Activated naive CD4-positive, alpha-beta T cell (primary cell): ENCODE measurements around the gene FRY.
"Not testable (repeated sequence)": the region's sequence is repeated elsewhere in the genome, so short reads cannot be mapped to it uniquely, and the experiment has no call there.

Experiments used
- DNase-seq, 4 experiments: peaks; one replicate each; lab custom pipeline; 2025; lab: John Stamatoyannopoulos, UW

Gene FRY

GRCh38 chr13:32031025-32031814 is at the start of gene FRY:
Gene FRY, plus strand, starts transcription at chr13:32031774. Its CDS starts 22 bp downstream, at chr13:32031796.
- peak in 3 of 4 experiments; percentile 4 to 39 (median 4) for DNase-seq

GRCh38 chr13:31982124-31982523 is 49.5 kb upstream of the FRY start:
- DNase-seq = no peak

- no peak for DNase-seq
Measured at GRCh38 chr13:31982540-31982939, 49.0 kb upstream of the FRY start.

DNA sequence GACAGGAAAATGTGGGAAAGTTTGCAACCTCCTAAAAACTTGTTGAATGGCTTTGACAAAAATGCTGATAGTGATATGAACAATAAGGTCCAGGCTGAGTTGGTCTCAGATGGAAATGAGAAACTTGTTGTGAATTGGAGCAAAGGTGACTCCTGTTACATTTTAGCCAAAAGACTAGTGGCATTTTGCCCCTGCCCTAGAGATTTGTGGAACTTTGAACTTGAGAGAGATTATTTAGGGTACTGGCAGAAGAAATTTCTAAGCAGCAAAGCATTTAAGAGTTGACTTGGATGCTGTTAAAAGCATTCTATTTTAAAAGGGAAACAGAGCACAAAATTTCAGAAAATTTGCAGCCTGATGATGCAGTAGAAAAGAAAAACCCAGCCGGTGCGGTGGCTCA is 47.9 kb upstream of the FRY start:
- not testable (repeated sequence) for DNase-seq

GRCh38 chr13:31984388-31984787 is 47.2 kb upstream of the FRY start:
- not testable (repeated sequence) for DNase-seq

DNA sequence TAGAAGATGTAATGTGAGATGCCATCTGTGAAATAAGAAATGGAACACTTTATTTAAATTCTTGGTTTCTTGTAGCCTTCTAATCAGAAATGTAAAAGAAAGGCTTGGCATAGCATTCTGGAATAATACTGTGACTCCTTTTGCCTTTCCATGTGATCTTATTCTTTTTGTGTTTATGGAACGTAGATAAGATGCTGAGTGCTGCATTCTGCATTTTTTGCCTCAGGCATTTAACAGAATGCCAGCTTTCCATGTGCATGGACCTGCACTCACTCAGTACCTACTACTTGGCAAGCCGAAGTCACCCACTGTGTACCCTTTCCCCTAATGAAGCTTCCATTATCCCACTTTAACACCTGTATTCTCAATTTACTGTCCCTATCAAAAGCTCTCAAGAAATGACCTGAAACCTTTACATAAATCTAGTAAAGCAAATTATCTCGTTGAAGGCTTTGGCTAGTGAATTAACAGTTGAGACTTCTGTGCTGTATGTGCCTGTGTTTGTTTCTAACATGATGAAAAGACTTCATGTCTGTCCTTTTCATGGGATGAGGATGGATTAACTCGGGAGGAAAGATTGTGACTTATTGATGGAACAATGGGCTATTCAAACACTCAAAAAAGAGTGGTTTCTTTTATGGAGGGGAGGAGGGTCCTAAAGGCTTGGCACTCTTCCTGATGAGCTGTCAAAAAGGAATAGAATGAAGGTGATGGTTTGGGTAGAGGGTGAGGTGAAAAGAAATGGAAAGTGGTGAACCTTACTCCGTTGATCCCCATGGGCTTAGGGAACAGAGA is 44.7 kb upstream of the FRY start:
- no peak for DNase-seq

GRCh38 chr13:31987535-31988170 is 43.9 kb upstream of the FRY start:
- no peak for DNase-seq

GRCh38 chr13:31994367-31994766 is 37.2 kb upstream of the FRY start:
- DNase-seq = not testable (repeated sequence)

- DNase-seq = no peak
Measured at GRCh38 chr13:31996601-31997000, 35.0 kb upstream of the FRY start.

GRCh38 chr13:31997641-31998040 is 33.9 kb upstream of the FRY start:
- DNase-seq = no peak

DNA sequence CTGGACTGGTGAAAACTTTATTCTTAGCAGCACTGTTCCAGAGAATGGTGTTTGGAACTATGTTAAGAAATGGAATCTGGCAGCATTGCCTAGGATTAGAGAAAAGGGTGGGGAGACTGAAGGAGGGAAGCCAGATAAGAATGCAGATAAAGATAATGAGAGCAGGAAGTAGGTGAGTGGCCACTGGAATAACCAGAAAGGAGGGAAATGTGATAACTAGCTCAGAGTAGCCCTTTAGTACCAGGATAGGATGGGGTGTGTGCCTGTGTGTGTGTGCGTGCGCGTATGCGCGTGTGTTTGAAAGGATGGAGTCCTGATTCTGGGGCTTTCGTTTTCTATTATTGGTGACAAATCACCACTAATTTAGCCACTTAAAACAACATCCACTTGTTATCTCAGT is 33.4 kb upstream of the FRY start:
- DNase-seq = no peak

DNA sequence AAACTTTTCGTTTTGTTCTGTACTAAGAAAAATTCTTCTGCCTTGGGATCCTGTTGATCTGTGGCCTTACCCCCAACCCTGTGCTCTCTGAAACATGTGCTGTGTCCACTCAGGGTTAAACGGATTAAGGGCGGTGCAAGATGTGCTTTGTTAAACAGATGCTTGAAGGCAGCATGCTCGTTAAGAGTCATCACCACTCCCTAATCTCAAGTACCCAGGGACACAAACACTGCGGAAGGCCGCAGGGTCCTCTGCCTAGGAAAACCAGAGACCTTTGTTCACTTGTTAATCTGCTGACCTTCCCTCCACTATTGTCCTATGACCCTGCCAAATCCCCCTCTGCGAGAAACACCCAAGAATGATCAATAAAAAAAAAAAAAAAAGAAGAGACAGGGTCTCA is 30.8 kb upstream of the FRY start:
- DNase-seq = not testable (repeated sequence)

GRCh38 chr13:32001154-32001768 is 30.3 kb upstream of the FRY start:
- DNase-seq = no peak

GRCh38 chr13:32001769-32002168 is 29.8 kb upstream of the FRY start:
- no peak for DNase-seq

DNA sequence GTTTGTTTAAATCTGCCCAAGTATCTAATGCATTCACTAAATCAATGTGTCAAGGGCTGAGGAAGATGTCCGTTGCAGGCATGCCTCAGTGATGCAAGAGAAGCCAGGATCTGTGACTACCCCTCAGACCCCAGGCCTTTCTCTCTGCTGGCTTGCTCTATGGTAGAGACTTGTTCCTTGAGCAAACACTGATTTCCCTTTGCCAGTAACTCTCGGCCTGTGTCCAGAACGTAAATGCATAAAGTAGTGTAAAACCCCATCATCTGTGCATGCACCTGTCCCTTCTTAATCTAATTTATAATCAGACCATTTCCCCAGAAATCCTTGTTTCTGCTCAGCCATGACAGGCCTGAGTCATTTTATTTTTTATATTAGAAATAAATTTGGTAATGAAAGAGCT is 28.7 kb upstream of the FRY start:
- no peak for DNase-seq

GRCh38 chr13:32007494-32007893 is 24.1 kb upstream of the FRY start:
- no peak for DNase-seq

DNA sequence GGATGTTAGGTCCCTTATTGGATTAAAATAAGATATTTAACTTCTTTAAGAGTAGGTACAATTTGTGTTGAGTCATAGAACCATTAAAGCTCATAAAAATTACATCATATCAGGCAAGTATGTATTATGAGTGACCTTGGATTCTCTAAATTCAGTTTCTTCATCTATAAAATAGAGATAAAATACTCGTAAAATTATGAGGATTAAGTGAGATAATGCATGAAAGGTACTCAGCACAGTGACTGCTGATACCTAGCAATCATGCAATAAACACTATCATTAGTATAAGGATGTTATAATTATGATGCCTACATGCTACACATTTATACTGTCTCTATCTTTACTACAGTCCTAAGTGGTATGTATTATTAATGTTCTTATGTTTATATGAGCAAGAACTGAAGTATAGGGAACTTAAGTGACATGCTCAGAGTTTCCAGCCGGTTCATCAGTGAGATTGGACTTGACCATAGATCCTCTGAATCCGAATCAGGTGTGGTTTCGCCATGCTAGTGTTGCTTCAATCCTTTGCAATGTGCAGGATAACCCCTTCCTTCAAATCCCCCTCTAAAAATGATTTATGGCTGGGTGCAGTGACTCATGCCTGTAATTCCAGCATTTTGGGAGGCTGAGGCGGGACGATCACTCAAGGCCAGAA is 22.9 kb upstream of the FRY start:
- DNase-seq = no peak

DNA sequence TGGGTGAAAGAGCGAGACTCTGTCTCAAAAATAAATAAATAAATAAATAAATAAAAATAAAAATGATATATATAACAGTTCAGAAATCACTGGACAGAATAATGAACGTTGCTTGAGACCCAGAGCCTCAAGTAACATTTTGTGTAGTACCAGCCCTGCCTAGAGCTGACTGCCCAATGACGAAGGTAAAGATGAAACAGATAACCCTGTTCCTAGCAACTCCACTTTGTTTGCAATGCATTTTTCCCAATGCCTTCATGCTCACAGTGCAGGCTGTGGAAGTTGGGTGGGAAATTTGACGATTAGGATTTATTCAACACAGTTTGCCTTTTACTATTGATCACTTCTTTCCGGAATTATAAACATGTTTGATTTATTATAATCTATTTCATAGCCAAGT is 22.2 kb upstream of the FRY start:
- DNase-seq = no peak

DNA sequence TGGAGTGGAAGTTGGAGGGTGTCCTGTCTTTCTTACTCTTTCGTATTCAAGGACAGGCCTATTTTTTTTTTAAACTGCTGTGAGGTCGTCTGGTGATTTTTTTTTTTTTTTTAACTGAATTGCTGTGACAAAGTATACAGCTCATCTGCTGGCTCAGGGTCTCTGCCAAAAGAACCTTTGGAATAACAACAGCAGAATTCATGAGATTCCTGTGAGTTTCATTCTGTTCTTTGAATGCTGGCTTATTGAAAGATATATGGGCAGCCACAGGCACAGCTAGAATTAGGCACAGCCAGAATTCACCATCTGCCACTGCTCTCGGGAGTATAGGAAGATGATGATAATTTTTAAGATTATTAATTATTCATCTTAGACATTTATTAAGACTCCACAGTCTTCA is 21.4 kb upstream of the FRY start:
- DNase-seq = no peak

DNA sequence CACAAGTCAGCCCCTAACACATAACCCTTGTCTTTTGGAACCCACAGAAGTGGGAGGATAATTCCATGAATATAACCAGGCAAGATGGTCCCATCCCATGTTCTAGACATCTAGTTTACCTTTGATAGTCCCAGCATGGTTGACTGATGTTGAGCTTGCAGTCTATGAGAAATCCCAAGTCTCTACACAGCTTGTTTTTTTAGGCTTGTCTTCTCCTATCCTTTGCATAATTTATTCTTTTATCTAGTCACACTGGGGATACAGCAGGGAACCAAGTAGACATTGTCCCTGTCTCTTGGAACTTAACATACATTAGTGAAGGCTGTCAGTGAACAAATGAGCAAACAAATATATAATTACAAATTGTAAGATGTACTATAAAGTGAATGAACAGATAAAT is 19.6 kb upstream of the FRY start:
- no peak for DNase-seq

GRCh38 chr13:32013181-32013580 is 18.4 kb upstream of the FRY start:
- no peak for DNase-seq

- DNase-seq = no peak
Measured at GRCh38 chr13:32016119-32016518, 15.5 kb upstream of the FRY start.
